Smooth muscle cell (in vitro differentiated cells): ENCODE measurements around the gene PMFBP1. TPM values are rescaled to one million over a fixed set of nuclear protein-coding genes. Genes with fewer than 3 reads are reported as not detected.

Experiments
- DNase-seq: peaks from one replicate; lab custom pipeline; 2025; ENCODE audit not compliant: unreplicated experiment; lab: John Stamatoyannopoulos, UW
- H2AFZ ChIP-seq: fragments of 200-600 bp; sonication (generic); 2 replicates; pipeline ENCODE4 v1.6.0; 2016; ENCODE audit warnings: antibody characterized with exemption, low read depth, mild to moderate bottlenecking
- H3F3A ChIP-seq: fragments of 200-600 bp; sonication (generic); 2 replicates; pipeline ENCODE4 v1.6.0; 2017; ENCODE audit warnings: antibody characterized with exemption, low read depth
- H3K27ac ChIP-seq: fragments of 200-600 bp; sonication (generic); 2 replicates; pipeline ENCODE4 v1.5.1; 2016; ENCODE audit warnings: low read depth, mild to moderate bottlenecking
- H3K27me3 ChIP-seq: fragments of 200-600 bp; sonication (generic); 2 replicates; pipeline ENCODE4 v1.6.1; 2016; ENCODE audit warnings: low read depth, mild to moderate bottlenecking
- H3K36me3 ChIP-seq: fragments of 200-600 bp; sonication (generic); 2 replicates; pipeline ENCODE4 v1.5.1; 2016; ENCODE audit warnings: low read depth
- H3K4me1 ChIP-seq: fragments of 200-600 bp; sonication (generic); 2 replicates; pipeline ENCODE4 v1.5.1; 2016; ENCODE audit warnings: low read depth
- H3K4me2 ChIP-seq: fragments of 200-600 bp; sonication (generic); 2 replicates; pipeline ENCODE4 v1.6.0; 2016; ENCODE audit warnings: mild to moderate bottlenecking
- H3K4me3 ChIP-seq: fragments of 200-600 bp; sonication (generic); 2 replicates; pipeline ENCODE4 v1.5.1; 2016; ENCODE audit warnings: mild to moderate bottlenecking
- H3K79me2 ChIP-seq: fragments of 200-600 bp; sonication (generic); 2 replicates; pipeline ENCODE4 v1.6.0; 2016; ENCODE audit warnings: low read depth, mild to moderate bottlenecking
- H3K9ac ChIP-seq: fragments of 200-600 bp; sonication (generic); 2 replicates; pipeline ENCODE4 v1.6.0; 2016; ENCODE audit warnings: low read depth
- H3K9me3 ChIP-seq: fragments of 200-600 bp; sonication (generic); replicated peaks from 2 replicates; pipeline ENCODE4 v1.5.1; 2016; ENCODE audit warnings: low read depth
- H4K20me1 ChIP-seq: fragments of 200-600 bp; sonication (generic); 2 replicates; pipeline ENCODE4 v1.6.0; 2016; ENCODE audit warnings: low read depth
- CTCF ChIP-seq: fragments of 200-600 bp; sonication (generic); IDR thresholded peaks from 2 replicates; pipeline ENCODE4 v1.5.1; 2017; ENCODE audit warnings: borderline replicate concordance, mild to moderate bottlenecking, antibody characterized with exemption; ENCODE audit not compliant: insufficient read depth, poor library complexity, severe bottlenecking
- WGBS: methylation state at CpG from one replicate; pipeline ENCODE4 v1.1.7; 2016; ENCODE audit warnings: low lambda C conversion rate; 5-methylcytosine and 5-hydroxymethylcytosine counted together
- polyA plus RNA-seq: library from polyadenylated mRNA; unstranded; fragments of >200 nt; fragmentation: Nextera tagmentation; extraction: Ambion mirVana; gene quantifications from 2 replicates; pipeline ENCODE4 v1.2.1, GENCODE V29; 2016
- total RNA-seq: library from RNA; depleted of rRNA; stranded (reverse); fragments of >200 nt; gene quantifications from 2 replicates; pipeline ENCODE4 v1.2.3, GENCODE V29; 2014

Gene PMFBP1
- total and polyA plus RNA-seq, 2 experiments from 2014 or later = 0.31 to 0.80 TPM

DNA sequence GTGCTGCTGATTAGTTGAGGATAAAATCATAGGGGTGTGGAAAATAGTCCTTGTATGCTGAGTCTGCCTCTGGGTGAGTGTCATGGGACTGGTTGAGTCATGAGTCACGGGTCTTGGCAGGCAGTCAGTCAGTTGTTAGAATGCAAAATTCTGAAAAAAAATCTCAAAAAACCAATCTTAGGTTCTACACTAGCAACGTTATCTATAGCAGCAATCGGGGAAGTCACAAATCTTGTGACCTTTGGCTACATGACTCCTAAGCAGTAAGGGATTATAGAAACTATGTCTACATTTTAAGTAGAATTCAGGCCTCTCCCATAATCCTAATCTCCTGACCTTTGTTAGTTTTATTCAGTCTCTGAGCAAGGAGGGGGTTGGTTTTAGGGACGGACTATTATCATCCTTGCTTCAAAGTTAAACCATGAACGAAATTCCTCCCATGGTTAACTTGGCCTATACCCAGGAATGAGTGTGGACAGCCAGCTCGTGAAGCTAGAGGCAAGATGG is 18.0 kb upstream of the PMFBP1 start:
- Histone ChIP-seq H3K4me3 (no peak overlapping the region), H3K27ac (peak overlapping the region; percentile 81), H3K4me1 (no peaks in the 10 kb centered on the region), H3K9ac (peak overlapping the region; percentile 49), H3F3A (no peaks in the 10 kb centered on the region), H3K27me3 (no peaks in the 10 kb centered on the region), H3K36me3 (no peaks in the 10 kb centered on the region), H4K20me1 (no peaks in the 10 kb centered on the region), H3K4me2 (no peak overlapping the region), H3K9me3 (no peaks in the 10 kb centered on the region), H2AFZ (peak overlapping the region; percentile 5), H3K79me2 (no peaks in the 10 kb centered on the region)
- WGBS = 39% methylated on average over 6 of the region's 6 CpGs
- TF ChIP-seq CTCF = no peak
- no peak for DNase-seq

DNA sequence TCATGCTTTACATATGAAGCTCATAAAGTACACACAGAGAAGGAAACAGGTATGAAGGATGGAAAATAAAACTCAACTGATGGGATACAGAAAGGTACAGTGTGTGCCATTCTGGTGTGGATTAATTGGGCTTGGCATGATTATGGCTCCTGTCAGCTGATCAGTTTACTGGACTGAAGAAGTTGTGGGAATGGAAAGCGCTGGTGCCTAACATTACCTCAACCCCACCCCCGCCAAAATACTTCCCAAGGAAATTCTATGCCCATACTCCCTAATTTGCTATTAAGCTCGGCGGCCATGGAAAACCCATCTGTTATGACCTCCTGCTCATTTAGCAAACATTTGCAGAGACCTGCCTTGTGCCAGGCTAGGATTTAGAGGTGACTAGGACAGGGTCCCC is 16.6 kb upstream of the PMFBP1 start:
- Histone ChIP-seq H3K27me3 (no peaks in the 10 kb centered on the region), H3K4me2 (no peak overlapping the region), H3K9ac (no peak overlapping the region), H3K79me2 (no peaks in the 10 kb centered on the region), H3K4me1 (no peaks in the 10 kb centered on the region), H3K36me3 (no peaks in the 10 kb centered on the region), H2AFZ (no peak overlapping the region), H3F3A (no peaks in the 10 kb centered on the region), H3K27ac (no peak overlapping the region), H3K9me3 (no peaks in the 10 kb centered on the region), H4K20me1 (no peaks in the 10 kb centered on the region), H3K4me3 (no peak overlapping the region)
- no peak for TF ChIP-seq CTCF
- DNase-seq = no peak
- 95% methylated on average over 4 of the region's 4 CpGs for WGBS

- H3K9me3 ChIP-seq = no peaks in the 10 kb centered on the region
- no peak overlapping the region for H3K27ac ChIP-seq
- WGBS = 72% methylated on average over 6 of the region's 6 CpGs
- DNase-seq = no peak
- H3K79me2 ChIP-seq = no peaks in the 10 kb centered on the region
- no peaks in the 10 kb centered on the region for H4K20me1 ChIP-seq
- no peak overlapping the region for H3K4me3 ChIP-seq
- no peak overlapping the region for H3K9ac ChIP-seq
- H3K27me3 ChIP-seq = no peaks in the 10 kb centered on the region
- no peaks in the 10 kb centered on the region for H3K4me1 ChIP-seq
- H3K36me3 ChIP-seq = no peaks in the 10 kb centered on the region
- no peaks in the 10 kb centered on the region for H3F3A ChIP-seq
- H3K4me2 ChIP-seq = no peak overlapping the region
- H2AFZ ChIP-seq = no peak overlapping the region
- TF ChIP-seq CTCF = no peak
These were observed 15.6 kb upstream of the PMFBP1 start for GRCh38 chr16:72187551-72187950.

GRCh38 chr16:72182976-72183375 is 11.0 kb upstream of the PMFBP1 start:
- Histone ChIP-seq H3K4me2 (no peak overlapping the region), H3K4me3 (no peak overlapping the region), H3K79me2 (no peaks in the 10 kb centered on the region), H2AFZ (no peak overlapping the region), H3F3A (no peaks in the 10 kb centered on the region), H3K27ac (no peak overlapping the region), H4K20me1 (no peaks in the 10 kb centered on the region), H3K4me1 (no peaks in the 10 kb centered on the region), H3K9ac (no peak overlapping the region), H3K27me3 (no peaks in the 10 kb centered on the region), H3K36me3 (no peaks in the 10 kb centered on the region), H3K9me3 (no peaks in the 10 kb centered on the region)
- no peak for DNase-seq
- TF ChIP-seq CTCF = no peak
